ENCODE data around the gene GKN2.

DNA sequence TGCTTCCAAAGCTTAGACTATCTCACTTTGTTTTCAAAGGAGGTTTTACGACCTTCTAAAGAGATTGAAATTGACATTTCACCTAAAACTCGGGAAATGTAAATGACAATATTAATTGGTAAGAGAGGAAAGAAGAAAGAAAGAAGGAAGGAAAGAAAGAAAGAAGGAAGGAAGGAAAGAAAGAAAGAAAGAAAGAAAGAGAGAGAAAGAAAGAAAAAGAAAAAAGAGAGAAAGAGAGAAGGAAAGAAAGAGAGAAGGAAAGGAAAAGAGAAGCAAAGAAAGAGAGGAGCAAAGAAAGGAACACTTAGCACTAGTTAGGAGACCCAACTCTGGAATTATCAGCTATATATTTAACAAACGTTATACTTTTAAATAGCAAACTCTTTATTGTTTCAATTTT lies 25.4 kb upstream of the GKN2 start:
- TF ChIP-seq MAX (IDR thresholded peaks at IDR 0.05) (no peak), ZBTB33 (IDR thresholded peaks at IDR 0.05) (no peak), REST (IDR thresholded peaks at IDR 0.05) (no peak), ATF3 (IDR thresholded peaks at IDR 0.05) (no peak), JUND (IDR thresholded peaks at IDR 0.05) (no peak), YY1 (IDR thresholded peaks at IDR 0.05) (no peak), HNF4G (IDR thresholded peaks at IDR 0.05) (no peak), NR2F2 (IDR thresholded peaks at IDR 0.05) (no peak), RXRA (IDR thresholded peaks at IDR 0.05) (no peak), RAD21 (IDR thresholded peaks at IDR 0.05) (no peak)
- TF ChIP-seq, protein P1, sequence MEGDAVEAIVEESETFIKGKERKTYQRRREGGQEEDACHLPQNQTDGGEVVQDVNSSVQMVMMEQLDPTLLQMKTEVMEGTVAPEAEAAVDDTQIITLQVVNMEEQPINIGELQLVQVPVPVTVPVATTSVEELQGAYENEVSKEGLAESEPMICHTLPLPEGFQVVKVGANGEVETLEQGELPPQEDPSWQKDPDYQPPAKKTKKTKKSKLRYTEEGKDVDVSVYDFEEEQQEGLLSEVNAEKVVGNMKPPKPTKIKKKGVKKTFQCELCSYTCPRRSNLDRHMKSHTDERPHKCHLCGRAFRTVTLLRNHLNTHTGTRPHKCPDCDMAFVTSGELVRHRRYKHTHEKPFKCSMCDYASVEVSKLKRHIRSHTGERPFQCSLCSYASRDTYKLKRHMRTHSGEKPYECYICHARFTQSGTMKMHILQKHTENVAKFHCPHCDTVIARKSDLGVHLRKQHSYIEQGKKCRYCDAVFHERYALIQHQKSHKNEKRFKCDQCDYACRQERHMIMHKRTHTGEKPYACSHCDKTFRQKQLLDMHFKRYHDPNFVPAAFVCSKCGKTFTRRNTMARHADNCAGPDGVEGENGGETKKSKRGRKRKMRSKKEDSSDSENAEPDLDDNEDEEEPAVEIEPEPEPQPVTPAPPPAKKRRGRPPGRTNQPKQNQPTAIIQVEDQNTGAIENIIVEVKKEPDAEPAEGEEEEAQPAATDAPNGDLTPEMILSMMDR (IDR thresholded peaks at IDR 0.05; ENCODE audit: low read depth, low read length, missing input control), result no peak
